HK-2 (cell line): Measurements from ENCODE around the gene FRMD4A.

Experiments
- DNase-seq: peaks from one replicate; pipeline ENCODE4 v3.0.0-alpha.2; 2018; ENCODE audit not compliant: unreplicated experiment

Gene FRMD4A

DNA sequence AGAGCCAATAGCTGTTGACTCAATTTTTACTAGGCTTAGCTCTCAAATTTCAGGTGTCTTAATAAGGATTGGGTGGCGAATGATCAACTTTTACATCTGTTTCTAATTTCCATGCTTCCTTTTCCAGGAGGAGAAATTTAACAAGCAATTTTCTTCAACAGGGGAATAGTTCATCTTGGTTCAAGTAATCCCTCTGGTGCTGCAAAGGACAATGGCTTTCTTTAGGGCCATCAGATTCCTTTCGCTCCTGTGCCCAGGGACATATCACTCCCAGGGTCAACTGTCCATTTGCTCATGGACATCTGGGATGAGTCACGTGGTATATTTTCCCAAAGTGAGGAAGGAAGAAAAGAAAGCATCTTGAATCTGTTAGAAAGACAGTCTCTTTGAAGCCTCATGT is 313.3 kb downstream of the FRMD4A start:
- no peak for DNase-seq

DNA sequence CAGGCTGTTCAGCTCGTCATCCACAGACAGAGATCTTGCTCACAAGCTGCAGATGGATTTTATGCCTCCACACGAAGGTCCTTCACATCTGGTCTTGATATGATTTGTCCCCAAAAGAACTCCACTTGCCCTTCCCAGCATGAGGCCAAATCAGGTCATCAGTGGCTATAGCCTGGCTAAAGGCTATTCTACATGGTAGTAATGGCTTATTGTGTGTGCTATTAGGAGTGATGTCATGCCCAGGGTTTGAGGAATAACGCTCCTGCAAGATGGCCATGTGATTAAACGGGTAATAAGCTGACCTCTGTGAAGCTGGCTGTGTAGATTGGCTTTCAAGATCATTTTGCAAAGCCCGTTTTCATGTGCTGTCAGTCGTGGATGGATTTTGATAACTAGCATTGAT is 313.8 kb downstream of the FRMD4A start:
- DNase-seq = no peak

DNA sequence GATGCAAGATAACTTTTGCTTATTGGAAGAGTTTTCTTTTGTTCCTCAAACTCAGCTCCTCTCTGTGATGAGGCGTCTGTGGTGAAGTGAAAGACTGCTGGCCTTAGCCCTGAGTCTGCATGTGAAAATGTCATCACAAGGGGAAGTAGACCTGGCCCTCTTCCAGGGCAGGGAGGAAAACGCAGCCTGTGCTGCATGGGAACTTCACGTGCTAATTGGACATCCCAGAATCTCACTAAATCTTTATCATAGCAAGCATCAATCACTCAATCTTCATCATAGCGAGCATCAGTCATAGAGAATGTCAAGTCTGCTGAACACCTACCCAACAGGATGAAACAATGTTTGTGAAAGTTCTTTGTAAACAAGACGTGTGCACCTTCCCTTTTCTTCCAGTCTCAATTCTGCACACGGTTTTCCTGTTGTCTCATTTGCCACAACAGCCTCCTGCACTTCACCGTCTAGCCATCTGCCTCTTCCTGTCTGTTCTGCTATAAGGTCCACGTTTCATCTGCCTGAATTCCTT is 314.6 kb downstream of the FRMD4A start:
- DNase-seq = no peak

DNA sequence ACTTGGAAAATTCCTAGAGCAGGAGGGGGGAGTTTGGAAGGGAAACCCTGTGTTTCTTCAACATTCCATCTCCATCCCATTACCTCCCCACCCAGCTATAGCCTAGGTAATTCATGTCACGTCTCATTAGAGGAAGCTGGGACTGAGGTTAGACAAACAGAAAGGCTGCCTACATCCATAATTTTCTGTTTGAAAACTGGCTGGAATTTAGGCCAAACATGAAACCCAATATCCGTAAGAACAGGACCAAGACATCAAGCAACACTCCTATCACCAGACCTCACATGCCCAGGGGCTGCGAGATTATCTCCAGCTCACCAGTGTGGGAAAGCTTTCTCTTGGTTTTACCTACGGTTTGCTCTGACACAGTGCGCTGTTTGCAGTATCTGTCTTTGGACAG is 316.3 kb downstream of the FRMD4A start:
- DNase-seq = no peak

DNA sequence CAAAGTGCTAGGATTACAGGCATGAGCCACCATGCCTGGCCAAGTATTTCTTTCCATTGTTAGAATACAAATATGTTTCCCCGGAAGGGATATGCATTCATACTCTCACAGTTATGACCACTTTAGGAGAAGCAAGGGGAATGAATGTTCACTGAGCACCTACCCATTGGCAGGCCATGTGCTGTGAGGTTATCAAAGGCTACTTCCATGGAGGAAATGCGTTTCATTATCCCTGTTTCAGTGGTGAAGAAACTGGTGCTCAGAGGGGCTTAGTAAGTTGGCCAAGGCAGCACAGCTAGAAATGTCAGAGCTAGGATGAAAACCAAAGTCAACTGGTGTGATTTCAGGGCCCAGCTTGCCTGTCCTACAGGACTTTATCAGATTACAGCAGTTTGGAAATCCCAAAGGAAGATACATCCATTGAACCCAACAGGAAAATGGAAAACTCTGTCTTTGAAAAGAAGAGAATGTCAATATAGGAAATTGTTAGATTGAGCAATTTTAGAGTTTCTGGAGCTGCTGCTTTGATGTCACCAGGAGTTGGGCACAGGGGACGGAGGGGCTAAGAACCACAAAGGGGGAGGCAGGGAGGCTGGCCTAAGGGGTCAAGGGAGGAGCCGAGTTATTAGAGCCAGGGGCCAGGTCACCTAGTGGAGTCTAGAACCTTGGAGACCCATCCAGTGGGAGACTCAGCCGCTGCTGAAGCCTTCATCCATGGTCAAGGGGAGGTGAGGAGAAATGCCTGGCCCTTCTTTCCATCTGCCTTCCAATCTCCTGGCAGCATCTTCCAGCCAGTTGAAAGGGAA is 319.8 kb downstream of the FRMD4A start:
- DNase-seq = no peak

DNA sequence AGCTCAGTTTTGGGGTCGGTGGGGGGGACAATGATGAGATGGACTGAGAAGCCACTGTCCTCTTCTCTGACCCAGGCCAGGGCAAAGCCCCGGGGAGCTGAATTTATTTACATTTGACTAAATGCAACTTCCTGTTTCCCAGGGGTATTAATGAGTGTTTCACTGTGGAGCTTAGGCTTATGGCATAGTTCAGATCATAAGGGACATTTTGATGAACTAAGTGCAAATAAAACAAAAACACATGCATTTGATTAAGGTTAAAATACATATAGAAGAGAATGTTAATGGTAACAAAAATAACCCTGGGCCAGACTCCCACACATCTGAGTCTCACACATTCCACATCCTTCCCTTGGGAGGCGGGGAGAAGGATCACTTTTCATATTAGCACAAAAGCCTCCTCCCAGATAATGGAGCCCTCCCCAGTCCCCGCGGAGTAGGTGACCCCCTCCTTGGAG is 320.6 kb downstream of the FRMD4A start:
- no peak for DNase-seq

DNA sequence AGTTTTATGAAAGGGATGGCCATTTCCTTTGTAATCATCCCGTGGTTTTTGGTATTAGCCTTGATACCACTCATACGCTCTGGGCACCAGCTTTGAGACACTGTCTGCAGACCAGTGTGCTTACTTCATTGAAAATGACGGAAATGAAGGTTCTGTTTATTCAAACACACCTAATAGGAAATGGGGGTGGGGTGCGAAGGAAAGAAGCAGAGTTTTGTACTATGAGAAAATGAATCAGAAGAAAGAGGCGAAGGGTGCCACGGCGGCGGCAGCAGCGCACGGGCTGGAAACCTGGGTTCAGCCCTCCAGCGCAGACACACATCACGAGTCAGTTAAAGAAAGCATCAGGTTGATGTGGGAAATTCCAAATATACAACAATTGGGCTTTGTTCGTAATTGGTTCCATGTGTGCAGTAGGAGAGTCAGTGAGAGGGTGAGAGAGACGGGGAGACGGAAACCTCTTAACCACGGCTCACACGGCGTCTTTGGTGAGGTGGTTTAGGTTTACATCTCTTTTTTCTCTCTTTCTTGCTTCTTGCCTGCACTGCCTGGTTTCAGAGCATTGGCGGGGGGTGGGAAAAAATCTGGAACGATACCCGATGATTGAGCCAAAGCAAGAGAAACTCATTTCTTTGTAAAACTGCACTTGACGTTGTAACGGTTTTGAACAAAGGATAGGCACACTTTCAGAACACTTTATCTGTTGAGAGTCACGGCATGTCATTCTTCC is 321.2 kb downstream of the FRMD4A start:
- DNase-seq = no peak

DNA sequence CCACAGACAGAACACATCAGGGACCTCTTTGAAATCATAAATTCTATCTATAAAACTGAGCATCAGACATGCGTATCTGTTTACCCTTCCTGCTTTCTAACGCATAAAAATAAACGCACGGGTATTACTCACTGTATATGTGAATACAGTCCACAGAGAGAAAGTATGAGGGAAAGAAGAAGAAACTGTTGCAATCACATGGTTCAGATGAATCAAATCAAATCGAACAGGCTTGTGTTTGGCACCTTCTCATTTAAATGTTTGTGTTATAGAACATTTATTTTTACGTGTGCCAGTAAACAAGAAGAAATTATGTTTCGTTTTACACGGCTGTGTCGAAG is 322.0 kb downstream of the FRMD4A start:
- no peak for DNase-seq

DNA sequence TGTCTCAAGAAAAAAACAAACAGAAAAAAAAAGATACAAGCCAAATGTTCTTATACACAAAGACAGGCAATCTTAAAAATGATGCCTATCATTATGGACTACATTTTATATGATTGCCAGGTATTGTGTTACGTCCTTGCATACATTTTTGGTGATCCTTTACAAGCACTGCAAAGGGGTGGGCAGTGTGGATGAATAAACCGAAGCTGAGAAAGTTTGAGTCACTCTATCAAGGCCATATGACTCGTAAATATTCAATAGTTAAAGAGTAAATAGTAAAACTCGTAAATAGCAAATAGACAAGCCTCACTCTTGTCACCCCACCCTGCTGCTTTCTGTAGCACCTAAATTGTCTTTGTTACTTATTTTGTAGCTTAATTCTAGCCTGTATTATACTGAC is 326.2 kb downstream of the FRMD4A start:
- DNase-seq = no peak

- DNase-seq = no peak
These were observed 327.1 kb downstream of the FRMD4A start for GRCh38 chr10:14003517-14004184.

DNA sequence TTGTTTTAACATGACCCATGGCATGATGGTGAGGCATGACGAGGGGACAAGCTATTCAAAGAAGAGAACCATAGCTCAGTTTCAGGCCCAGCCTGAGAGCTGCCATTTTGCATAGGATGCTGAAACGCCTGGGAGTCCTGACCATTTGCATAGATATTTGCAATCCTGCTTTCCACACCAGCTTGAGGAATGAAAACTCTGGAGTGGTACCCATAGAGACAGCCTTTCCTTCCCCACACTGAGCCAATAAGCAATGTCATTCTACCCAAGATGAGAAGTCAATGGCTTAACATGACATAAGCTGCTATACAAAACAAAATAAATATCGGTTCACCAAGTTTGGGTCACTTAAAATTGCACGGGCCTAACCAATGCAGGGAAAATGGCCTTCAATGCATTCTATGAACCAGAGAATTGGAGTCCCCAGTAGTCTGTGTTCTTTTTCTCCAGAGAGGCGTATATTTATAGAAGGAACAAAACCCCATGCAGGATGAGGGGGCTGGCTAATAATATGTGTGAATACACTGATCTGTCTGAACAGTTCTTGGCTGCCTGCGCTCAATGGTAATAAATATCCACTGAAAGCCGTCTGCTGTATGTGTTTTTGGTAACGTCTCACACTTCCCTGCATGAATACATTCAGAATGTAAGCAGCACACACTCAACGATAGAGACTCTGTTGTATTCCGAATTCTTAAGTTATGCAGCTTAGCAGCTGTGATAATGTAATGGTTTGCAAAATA is 329.3 kb downstream of the FRMD4A start:
- no peak for DNase-seq

DNA sequence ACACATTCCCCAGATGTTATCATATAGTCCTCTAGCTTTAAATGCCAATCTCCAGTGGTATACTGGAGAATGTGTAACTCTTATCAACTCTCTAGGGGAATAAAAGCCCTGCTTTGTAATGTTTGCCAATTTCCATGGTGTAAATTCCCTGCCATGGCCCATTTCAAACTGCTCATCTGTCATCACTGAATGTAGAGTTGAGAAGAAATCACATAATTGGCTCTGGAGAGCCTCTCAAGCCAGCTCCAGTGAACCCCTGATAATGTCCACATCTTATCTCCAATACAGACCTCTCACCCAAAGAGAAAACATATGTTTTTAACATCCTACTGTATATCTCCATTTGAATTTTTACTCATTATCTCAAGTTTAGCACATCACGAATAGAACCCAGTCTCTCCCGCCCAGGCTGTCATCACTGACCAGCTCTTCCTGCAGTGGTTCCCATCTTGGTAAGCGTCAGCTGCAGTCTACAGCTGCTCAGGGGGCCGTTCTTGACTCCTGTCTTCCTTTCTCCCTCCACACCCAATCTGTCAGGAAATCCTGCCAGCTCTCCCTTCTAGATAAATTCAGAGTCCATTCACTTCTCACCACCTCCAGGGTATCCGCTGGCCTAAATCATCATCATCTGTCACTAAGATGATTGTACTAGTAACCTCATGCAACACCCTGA is 332.4 kb downstream of the FRMD4A start:
- DNase-seq = no peak

GRCh38 chr10:13997650-13998049 is 333.1 kb downstream of the FRMD4A start:
- no peak for DNase-seq

DNA sequence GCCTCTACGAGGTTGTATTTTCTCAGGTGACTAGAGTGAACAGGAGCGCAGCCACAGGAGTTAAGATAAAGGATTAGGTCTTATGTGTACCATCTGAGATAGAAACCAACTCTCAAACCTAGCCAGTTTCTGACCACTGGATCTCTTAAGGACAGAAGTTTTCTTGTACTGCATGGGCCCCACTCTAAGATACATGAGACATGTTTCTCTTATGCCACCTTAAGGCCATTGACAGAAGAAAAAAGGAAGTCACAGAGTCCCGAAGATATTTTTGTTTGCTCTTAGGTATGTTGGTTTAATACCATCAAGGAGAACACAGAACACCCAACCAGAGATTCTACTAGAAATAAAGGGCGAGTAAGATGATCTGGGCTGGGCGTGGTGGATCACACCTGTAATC is 335.8 kb downstream of the FRMD4A start:
- no peak for DNase-seq

- DNase-seq = no peak
These were observed 337.0 kb downstream of the FRMD4A start for GRCh38 chr10:13993673-13994089.

GRCh38 chr10:13993169-13993568 is 337.6 kb downstream of the FRMD4A start:
- no peak for DNase-seq

GRCh38 chr10:13991353-13991752 is 339.4 kb downstream of the FRMD4A start:
- DNase-seq = no peak

- no peak for DNase-seq
These were observed 339.8 kb downstream of the FRMD4A start for GRCh38 chr10:13990946-13991345.

DNA sequence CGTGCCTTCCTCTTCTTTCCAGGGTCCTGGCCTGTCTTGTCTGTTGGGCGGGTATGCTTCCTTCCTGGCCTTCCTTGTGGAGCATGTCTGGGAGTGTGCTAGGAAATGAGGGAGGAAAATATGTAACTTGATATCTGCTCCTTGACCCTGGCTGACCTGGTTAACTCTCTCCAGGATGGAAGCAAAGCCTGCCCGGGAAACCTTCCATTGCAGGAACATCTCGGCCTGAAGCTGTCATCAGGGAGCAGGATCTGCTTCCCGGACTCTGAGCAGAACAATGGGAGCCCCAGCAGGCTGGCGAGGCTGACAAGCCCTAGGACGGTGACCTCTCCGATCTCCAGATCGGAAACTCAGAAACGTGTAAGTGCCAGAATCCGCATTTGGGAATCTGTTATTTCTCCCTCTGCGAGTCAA is 340.3 kb downstream of the FRMD4A start:
- DNase-seq = no peak

- no peak for DNase-seq
These were observed 341.1 kb downstream of the FRMD4A start for GRCh38 chr10:13989616-13990015.

DNA sequence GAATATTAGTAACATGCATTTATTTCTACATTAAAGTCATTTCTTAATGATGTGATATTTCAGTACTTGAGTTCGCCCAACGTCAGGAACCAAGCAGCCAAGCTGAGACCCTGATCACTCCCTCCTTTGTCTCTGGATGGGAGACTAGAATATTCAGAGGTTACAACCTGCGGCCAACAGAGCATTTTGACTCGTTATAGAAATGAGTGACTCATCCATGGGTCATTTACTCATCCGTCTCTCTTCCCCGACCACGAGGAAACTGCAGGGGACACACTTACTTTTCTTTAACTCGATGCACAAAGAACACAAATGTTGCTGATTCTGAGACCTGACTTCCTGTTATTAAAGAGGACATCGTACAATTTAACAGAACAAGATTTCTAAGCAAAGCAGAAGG is 343.3 kb downstream of the FRMD4A start:
- DNase-seq = peak; percentile 16
